Measurements from ENCODE around the gene MRPL47.

- TF ChIP-seq CTCF (IDR thresholded peaks at IDR 0.05) (no peak), POLR2A (IDR thresholded peaks at IDR 0.05) (no peak)
Measured at GRCh38 chr3:179622023-179622422, 17.6 kb upstream of the MRPL47 start.
